Upper lobe of left lung (tissue), 4 donors: Measurements from ENCODE around the gene UBL4A.

Experiments used
- POLR2A ChIP-seq, 4 donors: fragments of 450-650 bp; IDR thresholded peaks; one replicate each; pipeline ENCODE4 v1.5.1; 2016 to 2017; ENCODE audit warnings: antibody characterized with exemption in 4 of 4, mild to moderate bottlenecking in 2 of 4
- TF ChIP-seq, protein P1 (sequence below), 6 experiments: fragments of 450-650 bp in 4 of 6; fragments of 200-600 bp in 2 of 6; sonication (generic) in 2 of 6; IDR thresholded peaks; one replicate each; pipeline ENCODE4 v1.5.1; 2016 to 2019; ENCODE audit warnings: antibody characterized with exemption in 6 of 6

DNA sequence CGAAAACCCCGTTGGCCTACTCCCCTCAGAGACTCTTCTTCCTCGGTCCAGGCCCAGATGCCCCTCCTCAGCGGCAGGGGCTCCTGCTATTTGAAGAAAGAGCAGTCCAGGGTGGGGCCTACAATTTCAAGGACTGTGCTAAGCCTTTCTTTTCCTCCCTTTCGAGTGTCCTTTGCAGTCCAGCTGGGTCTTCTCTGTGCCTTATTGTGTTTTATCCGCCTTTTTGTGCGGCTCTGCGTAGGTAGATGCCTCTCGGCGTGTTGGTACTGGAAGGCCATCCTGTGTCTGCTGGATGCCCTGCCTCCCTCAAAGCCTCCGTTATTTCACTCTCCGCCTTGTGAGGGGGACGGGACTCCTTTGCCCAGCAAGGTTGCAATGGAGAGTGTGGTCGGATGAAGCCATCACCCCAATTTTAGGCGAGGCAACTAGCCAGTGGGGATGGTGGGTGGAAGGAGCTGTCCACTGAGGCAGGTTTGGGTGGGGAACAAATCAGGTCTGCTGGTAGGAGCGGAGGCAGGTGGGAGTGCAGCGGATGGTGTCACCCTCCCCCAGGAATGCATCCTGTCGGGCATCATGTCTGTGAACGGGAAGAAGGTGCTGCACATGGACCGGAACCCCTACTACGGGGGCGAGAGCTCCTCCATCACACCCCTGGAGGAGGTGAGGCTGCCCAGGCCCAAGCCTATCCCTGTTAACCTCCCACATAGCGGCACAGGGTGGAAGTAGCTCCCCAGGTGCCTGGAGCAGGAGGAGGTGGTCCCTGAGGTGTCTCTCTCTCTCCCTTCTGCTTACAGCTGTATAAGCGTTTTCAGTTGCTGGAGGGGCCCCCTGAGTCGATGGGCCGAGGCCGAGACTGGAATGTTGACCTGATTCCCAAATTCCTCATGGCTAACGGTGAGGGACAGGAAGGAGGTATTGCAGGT is 48.2 kb downstream of the UBL4A start:
- TF ChIP-seq, protein P1, sequence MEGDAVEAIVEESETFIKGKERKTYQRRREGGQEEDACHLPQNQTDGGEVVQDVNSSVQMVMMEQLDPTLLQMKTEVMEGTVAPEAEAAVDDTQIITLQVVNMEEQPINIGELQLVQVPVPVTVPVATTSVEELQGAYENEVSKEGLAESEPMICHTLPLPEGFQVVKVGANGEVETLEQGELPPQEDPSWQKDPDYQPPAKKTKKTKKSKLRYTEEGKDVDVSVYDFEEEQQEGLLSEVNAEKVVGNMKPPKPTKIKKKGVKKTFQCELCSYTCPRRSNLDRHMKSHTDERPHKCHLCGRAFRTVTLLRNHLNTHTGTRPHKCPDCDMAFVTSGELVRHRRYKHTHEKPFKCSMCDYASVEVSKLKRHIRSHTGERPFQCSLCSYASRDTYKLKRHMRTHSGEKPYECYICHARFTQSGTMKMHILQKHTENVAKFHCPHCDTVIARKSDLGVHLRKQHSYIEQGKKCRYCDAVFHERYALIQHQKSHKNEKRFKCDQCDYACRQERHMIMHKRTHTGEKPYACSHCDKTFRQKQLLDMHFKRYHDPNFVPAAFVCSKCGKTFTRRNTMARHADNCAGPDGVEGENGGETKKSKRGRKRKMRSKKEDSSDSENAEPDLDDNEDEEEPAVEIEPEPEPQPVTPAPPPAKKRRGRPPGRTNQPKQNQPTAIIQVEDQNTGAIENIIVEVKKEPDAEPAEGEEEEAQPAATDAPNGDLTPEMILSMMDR (IDR thresholded peaks at IDR 0.05), result no peak
- TF ChIP-seq POLR2A (IDR thresholded peaks at IDR 0.05), result no peak
